Fibroblast of lung (primary cell): Measurements from ENCODE around the gene ZNF747. TPM values are rescaled to one million over a fixed set of nuclear protein-coding genes. Genes with fewer than 3 reads are reported as not detected.

ENCODE experiments used
- DNase-seq, 2 donors: peaks; one replicate each; pipeline versions ENCODE4 v3.0.0 to v3.0.0-alpha.2; 2010; ENCODE audit warnings: low read depth in 2 of 2
- H2AFZ ChIP-seq: 2 replicates; pipeline ENCODE4 v1.5.1; 2012; ENCODE audit warnings: low read length, control low read depth, inconsistent platforms
- H3K27ac ChIP-seq: 2 replicates; pipeline ENCODE4 v1.5.1; 2011; ENCODE audit warnings: low read length, control low read depth; ENCODE audit not compliant: insufficient read depth
- H3K27me3 ChIP-seq: 2 replicates; pipeline ENCODE4 v1.5.1; 2011; ENCODE audit warnings: mild to moderate bottlenecking, low read length; ENCODE audit not compliant: control insufficient read depth, insufficient read depth
- H3K36me3 ChIP-seq: 2 replicates; pipeline ENCODE4 v1.5.1; 2011; ENCODE audit warnings: low read length; ENCODE audit not compliant: control insufficient read depth, insufficient read depth
- H3K4me1 ChIP-seq: 2 replicates; pipeline ENCODE4 v1.5.1; 2011; ENCODE audit warnings: low read length; ENCODE audit not compliant: control insufficient read depth, insufficient read depth; ENCODE audit errors: extremely low read depth
- H3K4me2 ChIP-seq: 2 replicates; pipeline ENCODE4 v1.5.1; 2011; ENCODE audit warnings: low read length, control low read depth; ENCODE audit not compliant: insufficient read depth; ENCODE audit errors: extremely low read depth
- H3K4me3 ChIP-seq, 4 experiments: fragments of 200-600 bp in 1 of 4; sonication (generic) in 1 of 4; replicated peaks in 1 of 4; 2 replicates each; pipeline ENCODE4 v1.5.1; 2011 to 2016; ENCODE audit warnings: low read length in 4 of 4, low read depth in 3 of 4, mild to moderate bottlenecking in 3 of 4, control low read depth in 2 of 4, inconsistent platforms in 1 of 4, mixed read lengths in 1 of 4; ENCODE audit not compliant: insufficient read depth in 1 of 4; ENCODE audit errors: control extremely low read depth in 1 of 4
- H3K79me2 ChIP-seq: 2 replicates; pipeline ENCODE4 v1.5.1; 2012; ENCODE audit warnings: mild to moderate bottlenecking, low read length, inconsistent platforms; ENCODE audit not compliant: control insufficient read depth, insufficient read depth
- H3K9ac ChIP-seq: 2 replicates; pipeline ENCODE4 v1.5.1; 2011; ENCODE audit warnings: mild to moderate bottlenecking, low read length, control low read depth; ENCODE audit not compliant: insufficient read depth
- H3K9me3 ChIP-seq: 2 replicates; pipeline ENCODE4 v1.5.1; 2012; ENCODE audit warnings: low read depth, low read length; ENCODE audit not compliant: control insufficient read depth, insufficient read depth
- H4K20me1 ChIP-seq: 2 replicates; pipeline ENCODE4 v1.5.1; 2011; ENCODE audit warnings: low read length; ENCODE audit not compliant: control insufficient read depth, insufficient read depth; ENCODE audit errors: extremely low read depth
- CTCF ChIP-seq, 2 donors: IDR thresholded peaks in 1 of 2; conservative IDR thresholded peaks in 1 of 2; 1 replicate in 1 of 2; 2 replicates in 1 of 2; pipeline ENCODE4 v1.5.1; 2011 to 2012; ENCODE audit warnings: low read length in 2 of 2, control low read depth in 1 of 2, inconsistent platforms in 1 of 2, low read depth in 1 of 2, mild to moderate bottlenecking in 1 of 2
- EZH2 ChIP-seq: IDR thresholded peaks from 2 replicates; pipeline ENCODE4 v1.5.1; 2012; ENCODE audit warnings: low read length, control low read depth, mild to moderate bottlenecking; ENCODE audit errors: missing control alignments
- polyA plus RNA-seq, 2 donors: library from polyadenylated mRNA; depleted of rRNA in 1 of 2; stranded (reverse) in 1 of 2; unstranded in 1 of 2; fragments of >200 nt; gene quantifications; 2 replicates each; pipeline ENCODE4 v1.2.1, GENCODE V29; 2011 to 2012; ENCODE audit warnings: missing spikeins in 1 of 2
- total RNA-seq: library from RNA; depleted of rRNA; stranded (reverse); fragments of >200 nt; gene quantifications from 2 replicates; pipeline ENCODE4 v1.2.1, GENCODE V29; 2014

ZNF747 gene
- total and polyA plus RNA-seq, 2 donors (not counting 1 experiment from before 2014, with no cell fraction given): 4.4 to 10.6 TPM

- no peaks in the 10 kb centered on the region for H4K20me1 ChIP-seq
- H3K9me3 ChIP-seq: no peaks in the 10 kb centered on the region
- H3K9ac ChIP-seq: no peak overlapping the region
- no peak overlapping the region for H3K4me3 ChIP-seq
- no peak overlapping the region for H3K27ac ChIP-seq
- no peaks in the 10 kb centered on the region for H3K79me2 ChIP-seq
- TF ChIP-seq CTCF (conservative IDR thresholded peaks at IDR 0.05 in 1 of 2, IDR thresholded peaks at IDR 0.05 in 1 of 2; ENCODE audit: low read depth in 1 of 2, low read length in 2 of 2): no peak
- TF ChIP-seq EZH2: no peak
- no peaks in the 10 kb centered on the region for H3K4me1 ChIP-seq
- DNase-seq: no peak
- H2AFZ ChIP-seq: no peak overlapping the region
- H3K27me3 ChIP-seq: peaks cover 5% of the 10 kb centered on the region
- no peak overlapping the region for H3K4me2 ChIP-seq
- H3K36me3 ChIP-seq: no peaks in the 10 kb centered on the region
These were observed 24.2 kb downstream of the ZNF747 start for GRCh38 chr16:30510376-30510938.

- TF ChIP-seq EZH2 (no peak), CTCF (conservative IDR thresholded peaks at IDR 0.05 in 1 of 2, IDR thresholded peaks at IDR 0.05 in 1 of 2; ENCODE audit: low read depth in 1 of 2, low read length in 2 of 2) (no peak)
- Histone ChIP-seq H3K9me3 (no peaks in the 10 kb centered on the region), H4K20me1 (no peaks in the 10 kb centered on the region), H3K4me2 (no peak overlapping the region), H3K4me1 (no peaks in the 10 kb centered on the region), H3K36me3 (no peaks in the 10 kb centered on the region), H3K79me2 (no peaks in the 10 kb centered on the region), H3K27me3 (peaks cover 5% of the 10 kb centered on the region), H3K4me3 (no peak overlapping the region), H3K9ac (no peak overlapping the region), H2AFZ (no peak overlapping the region), H3K27ac (no peak overlapping the region)
- DNase-seq: no peak
These were observed 25.4 kb downstream of the ZNF747 start for GRCh38 chr16:30509081-30509765.

GRCh38 chr16:30503403-30504296, 31.0 kb downstream of the ZNF747 start:
- no peaks in the 10 kb centered on the region for H4K20me1 ChIP-seq
- no peak for DNase-seq
- H3K4me3 ChIP-seq: no peak overlapping the region
- H3K9ac ChIP-seq: no peak overlapping the region
- TF ChIP-seq CTCF (conservative IDR thresholded peaks at IDR 0.05 in 1 of 2, IDR thresholded peaks at IDR 0.05 in 1 of 2; ENCODE audit: low read depth in 1 of 2, low read length in 2 of 2) (no peak), EZH2 (no peak)
- H3K4me1 ChIP-seq: no peaks in the 10 kb centered on the region
- H3K36me3 ChIP-seq: no peaks in the 10 kb centered on the region
- H3K9me3 ChIP-seq: no peaks in the 10 kb centered on the region
- no peak overlapping the region for H3K27ac ChIP-seq
- no peak overlapping the region for H2AFZ ChIP-seq
- no peaks in the 10 kb centered on the region for H3K27me3 ChIP-seq
- H3K4me2 ChIP-seq: no peak overlapping the region
- no peaks in the 10 kb centered on the region for H3K79me2 ChIP-seq
